ENCODE data around the gene NCK1. TPM values are rescaled to one million over a fixed set of nuclear protein-coding genes. Genes with fewer than 3 reads are reported as not detected.
"Not testable (repeated sequence)": the region's sequence is repeated elsewhere in the genome, so short reads cannot be mapped to it uniquely, and the experiment has no call there.

Gene NCK1
- total RNA-seq, 2 experiments from 2014 or later = 31.9 to 34.7 TPM

DNA sequence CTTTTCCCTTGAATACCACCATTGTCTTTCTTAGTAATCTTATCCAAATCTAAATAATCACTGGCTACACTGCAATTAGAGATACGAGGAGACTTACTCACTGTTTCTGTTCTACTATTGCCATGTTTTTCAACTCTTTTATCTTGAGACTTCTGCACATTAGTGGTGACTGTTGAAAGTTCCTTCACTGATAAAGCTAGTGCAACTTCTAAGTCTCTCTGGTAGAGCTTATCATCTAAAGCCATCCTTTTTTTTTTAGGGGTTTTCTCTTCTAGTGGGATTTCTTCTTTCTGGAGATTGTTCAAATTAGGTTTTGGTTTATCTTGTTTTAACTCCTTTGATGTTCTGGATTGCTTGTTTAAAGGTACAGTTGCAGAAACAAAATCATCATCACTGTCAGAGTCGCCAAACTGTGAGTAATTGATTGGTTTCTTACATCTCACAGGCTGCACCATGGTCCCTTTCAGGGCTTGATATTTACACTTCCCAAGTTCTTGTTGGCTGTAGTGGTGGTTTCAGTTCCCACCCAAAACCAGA lies 37.7 kb downstream of the NCK1 start:
- POLR2A ChIA-PET = interaction anchor here (0.6 kb wide), 1 partner anchor 13 kb away, joined by 3 read pairs; no protein-coding TSS in a partner anchor

DNA sequence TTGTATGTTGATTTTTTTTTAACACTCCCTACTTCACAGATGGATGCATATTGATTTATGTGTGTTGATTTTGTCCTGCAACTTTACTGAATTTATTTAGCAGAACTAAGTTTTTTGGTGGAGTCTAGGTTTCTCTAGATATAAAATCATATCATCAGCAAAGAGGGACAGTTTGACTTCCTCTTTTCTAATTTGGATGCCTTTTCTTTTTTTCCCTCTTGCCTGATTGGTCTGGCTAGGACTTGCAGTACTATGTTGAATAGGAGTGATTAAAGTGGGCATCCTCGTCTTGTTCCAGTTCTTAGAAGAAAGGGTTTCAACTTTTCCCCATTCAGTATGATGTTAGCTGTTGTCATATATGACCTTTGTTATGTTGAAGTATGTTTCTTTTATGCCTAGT lies 38.7 kb downstream of the NCK1 start:
- H3K9me3 Mint-ChIP-seq = peaks cover 26% of the 10 kb centered on the region
- peaks cover 59% of the 10 kb centered on the region for H3K36me3 Mint-ChIP-seq (ENCODE audit: low read depth)
- ATAC-seq; H3K27me3 Mint-ChIP-seq; H3K4me3 Mint-ChIP-seq; POLR2A ChIA-PET; CTCF ChIA-PET; DNase-seq; intact Hi-C loops (cut with micrococcal nuclease): not testable (repeated sequence)
- peaks cover 61% of the 10 kb centered on the region for H3K4me1 Mint-ChIP-seq (ENCODE audit: low read depth)
- H3K27ac Mint-ChIP-seq = peak overlapping the region; percentile 62

More for the DNA sequence above, 37.7 kb downstream of the NCK1 start:
- ATAC-seq (peak; percentile 82), DNase-seq (peak; percentile 10)
- Mint-ChIP-seq H3K4me3 (no peak overlapping the region), H3K27me3 (no peaks in the 10 kb centered on the region), H3K9me3 (peaks cover 26% of the 10 kb centered on the region), H3K4me1 (ENCODE audit: low read depth) (peaks cover 61% of the 10 kb centered on the region), H3K27ac (peak overlapping the region; percentile 60), H3K36me3 (ENCODE audit: low read depth) (peaks cover 51% of the 10 kb centered on the region)
- CTCF ChIA-PET = no interaction called here
- TF ChIP-seq, protein P1, sequence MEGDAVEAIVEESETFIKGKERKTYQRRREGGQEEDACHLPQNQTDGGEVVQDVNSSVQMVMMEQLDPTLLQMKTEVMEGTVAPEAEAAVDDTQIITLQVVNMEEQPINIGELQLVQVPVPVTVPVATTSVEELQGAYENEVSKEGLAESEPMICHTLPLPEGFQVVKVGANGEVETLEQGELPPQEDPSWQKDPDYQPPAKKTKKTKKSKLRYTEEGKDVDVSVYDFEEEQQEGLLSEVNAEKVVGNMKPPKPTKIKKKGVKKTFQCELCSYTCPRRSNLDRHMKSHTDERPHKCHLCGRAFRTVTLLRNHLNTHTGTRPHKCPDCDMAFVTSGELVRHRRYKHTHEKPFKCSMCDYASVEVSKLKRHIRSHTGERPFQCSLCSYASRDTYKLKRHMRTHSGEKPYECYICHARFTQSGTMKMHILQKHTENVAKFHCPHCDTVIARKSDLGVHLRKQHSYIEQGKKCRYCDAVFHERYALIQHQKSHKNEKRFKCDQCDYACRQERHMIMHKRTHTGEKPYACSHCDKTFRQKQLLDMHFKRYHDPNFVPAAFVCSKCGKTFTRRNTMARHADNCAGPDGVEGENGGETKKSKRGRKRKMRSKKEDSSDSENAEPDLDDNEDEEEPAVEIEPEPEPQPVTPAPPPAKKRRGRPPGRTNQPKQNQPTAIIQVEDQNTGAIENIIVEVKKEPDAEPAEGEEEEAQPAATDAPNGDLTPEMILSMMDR (IDR thresholded peaks at IDR 0.05) = no peak
- intact Hi-C loops (cut with micrococcal nuclease) = no loop called here

DNA sequence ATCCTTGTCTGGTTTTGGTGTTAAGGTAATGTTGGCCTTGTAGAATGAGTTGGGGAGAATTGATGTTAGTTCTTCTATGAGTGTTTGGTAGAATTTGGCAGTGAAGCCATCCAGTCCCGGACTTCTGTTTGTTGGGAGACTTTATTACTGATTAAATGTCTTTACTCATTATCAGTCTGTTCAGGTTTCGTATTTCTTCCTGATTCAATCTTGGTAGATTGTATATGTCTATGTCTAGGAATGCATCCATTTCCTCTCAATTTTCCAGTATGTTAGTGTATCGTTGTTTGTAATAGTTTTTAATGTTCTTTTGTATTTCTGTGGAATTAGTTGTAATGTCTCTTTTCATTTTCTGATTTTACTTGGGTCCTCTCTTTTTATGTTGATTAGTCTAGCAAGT lies 39.4 kb downstream of the NCK1 start:
- CTCF ChIA-PET = no interaction called here
- H3K4me3 Mint-ChIP-seq = no peak overlapping the region
- ATAC-seq = no peak
- POLR2A ChIA-PET = no interaction called here
- H3K36me3 Mint-ChIP-seq (ENCODE audit: low read depth) = peaks cover 57% of the 10 kb centered on the region
- H3K27me3 Mint-ChIP-seq = no peaks in the 10 kb centered on the region
- peaks cover 61% of the 10 kb centered on the region for H3K4me1 Mint-ChIP-seq (ENCODE audit: low read depth)
- H3K9me3 Mint-ChIP-seq = peaks cover 29% of the 10 kb centered on the region
- intact Hi-C loops (cut with micrococcal nuclease) = no loop called here
- TF ChIP-seq, protein P1 (IDR thresholded peaks at IDR 0.05) = no peak
- peak overlapping the region; percentile 62 for H3K27ac Mint-ChIP-seq
- no peak for DNase-seq

DNA sequence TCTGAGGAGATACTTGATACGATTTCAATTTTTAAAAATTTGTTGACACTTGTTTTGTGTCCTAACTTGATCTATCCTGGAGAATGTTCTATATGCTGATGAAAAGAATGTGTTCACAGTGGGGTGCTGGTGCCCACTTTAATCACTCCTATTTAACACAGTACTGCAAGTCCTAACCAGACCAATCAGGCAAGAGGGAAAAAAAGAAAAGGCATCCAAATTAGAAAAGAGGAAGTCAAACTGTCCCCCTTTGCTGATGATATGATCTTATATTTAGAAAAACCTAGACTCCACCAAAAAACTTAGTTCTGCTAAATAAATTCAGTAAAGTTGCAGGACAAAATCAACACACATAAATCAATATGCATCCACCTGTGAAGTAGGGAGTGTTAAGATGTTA lies 40.5 kb downstream of the NCK1 start:
- H3K27ac Mint-ChIP-seq = peak overlapping the region; percentile 55
- peaks cover 57% of the 10 kb centered on the region for H3K36me3 Mint-ChIP-seq (ENCODE audit: low read depth)
- POLR2A ChIA-PET; CTCF ChIA-PET; H3K4me3 Mint-ChIP-seq; intact Hi-C loops (cut with micrococcal nuclease); DNase-seq; ATAC-seq; H3K27me3 Mint-ChIP-seq: not testable (repeated sequence)
- peaks cover 66% of the 10 kb centered on the region for H3K4me1 Mint-ChIP-seq (ENCODE audit: low read depth)
- peaks cover 29% of the 10 kb centered on the region for H3K9me3 Mint-ChIP-seq

DNA sequence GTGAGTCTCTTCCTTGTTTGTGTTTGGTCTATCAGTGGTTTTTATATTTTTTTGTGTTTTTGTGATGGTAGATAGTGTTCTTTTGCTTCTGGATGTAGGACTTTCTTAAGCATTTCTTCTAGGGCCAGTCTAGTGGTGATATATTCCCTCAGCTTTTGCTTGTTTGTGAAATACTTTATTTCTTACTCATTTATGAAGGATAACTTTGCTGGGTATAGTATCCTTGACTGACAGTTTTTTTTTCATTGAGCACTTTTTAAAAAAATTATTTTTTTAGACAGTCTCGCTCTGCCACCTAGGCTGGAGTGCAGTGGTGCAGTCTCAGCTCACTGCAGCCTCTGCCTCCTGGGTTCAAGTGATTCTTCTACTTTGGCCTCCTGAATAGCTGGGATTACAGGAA lies 41.9 kb downstream of the NCK1 start:
- intact Hi-C loops (cut with micrococcal nuclease) = no loop called here
- POLR2A ChIA-PET = interaction anchor here (0.7 kb wide), 1 partner anchor 149 kb away, joined by 3 read pairs; no protein-coding TSS in a partner anchor

DNA sequence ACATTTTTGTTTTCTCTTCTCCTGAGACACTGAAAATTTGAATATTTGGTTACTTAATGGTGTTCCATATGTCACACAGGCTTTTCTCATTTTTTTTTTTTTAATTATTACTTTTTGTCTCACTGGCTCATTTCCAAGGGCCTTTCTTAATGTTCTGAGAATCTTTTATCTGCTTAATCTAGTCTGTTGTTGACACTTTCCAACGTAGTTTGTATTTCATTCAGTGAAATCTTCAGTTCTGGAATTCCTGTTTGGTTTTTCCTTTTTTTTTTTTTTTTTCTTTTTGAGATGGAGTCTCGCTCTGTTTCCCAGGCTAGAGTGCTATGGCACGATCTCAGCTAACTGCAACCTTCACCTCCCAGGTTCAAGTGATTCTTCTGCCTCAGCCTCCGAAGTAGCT lies 42.7 kb downstream of the NCK1 start:
- Mint-ChIP-seq H3K27me3 (no peaks in the 10 kb centered on the region), H3K27ac (no peak overlapping the region), H3K9me3 (peaks cover 29% of the 10 kb centered on the region), H3K36me3 (ENCODE audit: low read depth) (peaks cover 53% of the 10 kb centered on the region), H3K4me3 (no peak overlapping the region), H3K4me1 (ENCODE audit: low read depth) (peaks cover 71% of the 10 kb centered on the region)
- ATAC-seq = no peak
- intact Hi-C loops (cut with micrococcal nuclease) = no loop called here
- no peak for DNase-seq
- ChIA-PET POLR2A (no interaction called here), CTCF (no interaction called here)
- TF ChIP-seq, protein P1 (IDR thresholded peaks at IDR 0.05) = no peak

More for the DNA sequence above, 41.9 kb downstream of the NCK1 start:
- TF ChIP-seq, protein P1 (IDR thresholded peaks at IDR 0.05) = no peak
- peaks cover 29% of the 10 kb centered on the region for H3K9me3 Mint-ChIP-seq
- CTCF ChIA-PET = no interaction called here
- H3K27me3 Mint-ChIP-seq = no peaks in the 10 kb centered on the region
- no peak for ATAC-seq
- H3K4me1 Mint-ChIP-seq (ENCODE audit: low read depth) = peaks cover 71% of the 10 kb centered on the region
- no peak overlapping the region for H3K27ac Mint-ChIP-seq
- H3K36me3 Mint-ChIP-seq (ENCODE audit: low read depth) = peaks cover 55% of the 10 kb centered on the region
- no peak for DNase-seq
- H3K4me3 Mint-ChIP-seq = no peak overlapping the region
